Measurements from ENCODE around the gene HS3ST3B1. TPM values are rescaled to one million over a fixed set of nuclear protein-coding genes. Genes with fewer than 3 reads are reported as not detected.

Gene HS3ST3B1
- total and polyA plus RNA-seq, 9 donors = 3.2 to 9.9 (median 5.9) TPM

- no peak for TF ChIP-seq EP300 (IDR thresholded peaks at IDR 0.05)
- TF ChIP-seq, protein P1, sequence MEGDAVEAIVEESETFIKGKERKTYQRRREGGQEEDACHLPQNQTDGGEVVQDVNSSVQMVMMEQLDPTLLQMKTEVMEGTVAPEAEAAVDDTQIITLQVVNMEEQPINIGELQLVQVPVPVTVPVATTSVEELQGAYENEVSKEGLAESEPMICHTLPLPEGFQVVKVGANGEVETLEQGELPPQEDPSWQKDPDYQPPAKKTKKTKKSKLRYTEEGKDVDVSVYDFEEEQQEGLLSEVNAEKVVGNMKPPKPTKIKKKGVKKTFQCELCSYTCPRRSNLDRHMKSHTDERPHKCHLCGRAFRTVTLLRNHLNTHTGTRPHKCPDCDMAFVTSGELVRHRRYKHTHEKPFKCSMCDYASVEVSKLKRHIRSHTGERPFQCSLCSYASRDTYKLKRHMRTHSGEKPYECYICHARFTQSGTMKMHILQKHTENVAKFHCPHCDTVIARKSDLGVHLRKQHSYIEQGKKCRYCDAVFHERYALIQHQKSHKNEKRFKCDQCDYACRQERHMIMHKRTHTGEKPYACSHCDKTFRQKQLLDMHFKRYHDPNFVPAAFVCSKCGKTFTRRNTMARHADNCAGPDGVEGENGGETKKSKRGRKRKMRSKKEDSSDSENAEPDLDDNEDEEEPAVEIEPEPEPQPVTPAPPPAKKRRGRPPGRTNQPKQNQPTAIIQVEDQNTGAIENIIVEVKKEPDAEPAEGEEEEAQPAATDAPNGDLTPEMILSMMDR (IDR thresholded peaks at IDR 0.05) = no peak
- no peak for TF ChIP-seq POLR2A (IDR thresholded peaks at IDR 0.05)
- Histone ChIP-seq H3K27ac (no peak overlapping the region), H3K36me3 (no peaks in the 10 kb centered on the region), H3K4me1 (ENCODE audit: insufficient read depth) (no peaks in the 10 kb centered on the region), H3K4me3 (no peak overlapping the region), H3K9me3 (no peaks in the 10 kb centered on the region), H3K27me3 (no peaks in the 10 kb centered on the region)
- 56 to 80% (median 67%) methylated on average over 7 of the region's 7 CpGs for WGBS, 3 donors
- intact Hi-C loops (cut with DNase I) = no loop called here
- no peak for DNase-seq
Observed at GRCh38 chr17:14321476-14321949, 20.6 kb downstream of the HS3ST3B1 start.

DNA sequence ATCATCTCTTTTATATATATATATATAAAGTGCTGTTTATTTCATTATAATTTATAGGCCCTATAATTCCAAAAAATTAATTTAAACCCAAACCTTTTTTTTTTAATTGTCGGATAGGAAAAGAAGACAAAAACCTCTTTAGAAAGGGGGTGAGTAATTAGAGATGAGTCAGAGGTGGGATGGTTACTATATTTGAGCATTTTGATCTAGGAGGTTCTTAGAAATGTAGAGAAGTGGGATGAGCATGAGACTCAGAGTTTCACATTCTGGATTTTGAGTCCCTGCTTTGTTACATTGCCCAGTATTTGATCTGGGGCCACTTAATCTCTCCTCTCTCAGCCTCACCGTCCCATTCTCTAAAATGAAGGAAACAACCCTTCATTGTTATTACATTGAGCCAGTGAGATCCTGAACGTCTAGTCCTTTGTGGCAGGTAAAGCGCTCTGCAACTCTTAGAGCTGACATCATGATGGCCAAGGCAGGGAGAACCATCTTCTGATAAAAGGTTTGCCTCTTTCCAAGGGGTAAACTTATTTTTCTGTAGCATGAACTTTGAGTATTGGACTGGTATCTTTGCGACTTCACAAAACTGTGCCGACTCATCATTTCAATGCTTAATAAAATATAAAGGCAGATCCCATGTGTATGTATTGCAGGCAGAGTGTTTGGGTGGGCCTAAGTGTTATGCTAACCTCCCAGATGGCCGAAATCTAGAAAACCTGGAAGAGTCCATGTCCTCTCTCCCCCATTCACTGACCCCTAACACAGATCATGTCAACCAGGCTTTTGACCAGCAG is 21.3 kb downstream of the HS3ST3B1 start:
- no peak overlapping the region for H3K4me3 ChIP-seq
- no peak for DNase-seq
- H3K36me3 ChIP-seq = no peaks in the 10 kb centered on the region
- H3K4me1 ChIP-seq (ENCODE audit: insufficient read depth) = no peaks in the 10 kb centered on the region
- H3K9me3 ChIP-seq = no peaks in the 10 kb centered on the region
- H3K27me3 ChIP-seq = no peaks in the 10 kb centered on the region
- TF ChIP-seq EP300 (IDR thresholded peaks at IDR 0.05) (no peak), POLR2A (IDR thresholded peaks at IDR 0.05) (no peak)
- TF ChIP-seq, protein P1 (IDR thresholded peaks at IDR 0.05) = no peak
- no peak overlapping the region for H3K27ac ChIP-seq
- intact Hi-C loops (cut with DNase I) = no loop called here
- WGBS, 3 donors = 92 to 97% (median 96%) methylated on average over 7 of the region's 7 CpGs

DNA sequence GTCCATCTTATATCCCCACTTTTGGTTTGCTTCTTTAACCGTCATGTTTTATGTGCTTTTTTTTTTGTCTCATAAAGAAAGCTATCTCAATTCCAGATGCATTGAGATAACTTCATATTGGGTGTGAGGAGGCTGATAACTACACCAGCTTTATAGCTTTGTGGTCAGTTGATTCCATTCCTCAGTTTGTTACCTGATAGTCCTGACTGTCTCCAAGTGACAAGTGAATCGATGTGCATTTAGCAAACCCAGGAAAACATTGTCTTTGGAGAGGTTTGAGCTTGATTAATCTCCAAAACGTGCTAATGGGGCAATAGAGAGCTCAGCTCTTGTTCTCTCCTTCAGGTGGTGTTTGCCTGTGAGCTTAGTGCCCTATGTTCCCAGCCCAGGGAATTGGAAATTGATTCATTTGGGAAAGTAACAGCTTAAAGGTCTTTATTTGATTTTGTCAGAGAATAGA is 22.7 kb downstream of the HS3ST3B1 start:
- H3K27ac ChIP-seq = no peak overlapping the region
- no peaks in the 10 kb centered on the region for H3K36me3 ChIP-seq
- H3K4me3 ChIP-seq = no peak overlapping the region
- H3K27me3 ChIP-seq = no peaks in the 10 kb centered on the region
- intact Hi-C loops (cut with DNase I) = no loop called here
- no peak for TF ChIP-seq POLR2A (IDR thresholded peaks at IDR 0.05)
- TF ChIP-seq, protein P1 (IDR thresholded peaks at IDR 0.05) = no peak
- no peak for TF ChIP-seq EP300 (IDR thresholded peaks at IDR 0.05)
- WGBS, 3 donors = 60 to 73% (median 68%) methylated on average over 3 of the region's 3 CpGs
- no peaks in the 10 kb centered on the region for H3K4me1 ChIP-seq (ENCODE audit: insufficient read depth)
- DNase-seq = no peak
- no peaks in the 10 kb centered on the region for H3K9me3 ChIP-seq

DNA sequence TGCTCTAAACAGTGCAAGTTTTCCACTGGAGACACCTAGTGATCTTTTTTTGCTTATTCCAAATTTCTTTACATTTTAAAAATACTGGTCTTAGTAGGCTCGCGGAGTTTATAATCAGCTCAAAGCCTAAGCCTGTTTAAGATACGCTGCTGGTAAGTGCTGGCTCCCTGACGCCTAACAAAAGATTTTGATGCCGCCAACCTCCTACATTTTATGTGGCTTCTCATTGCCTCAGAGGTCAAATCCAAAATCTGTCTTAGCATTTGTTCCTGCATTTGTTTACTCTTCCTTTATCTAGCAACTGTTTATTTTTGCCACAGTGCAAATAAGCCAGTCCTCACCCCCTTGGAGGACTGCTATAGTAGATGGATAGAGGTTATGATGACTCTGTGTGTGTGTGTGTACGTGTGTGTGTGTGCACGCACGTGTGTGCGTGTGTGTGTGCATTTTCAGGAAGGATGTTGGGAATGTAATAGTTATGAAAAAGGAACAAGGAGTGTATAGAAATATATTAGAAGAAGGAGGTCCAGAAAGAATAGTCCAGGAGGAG is 24.8 kb downstream of the HS3ST3B1 start:
- Histone ChIP-seq H3K27me3 (no peaks in the 10 kb centered on the region), H3K4me3 (no peak overlapping the region), H3K4me1 (ENCODE audit: insufficient read depth) (peaks cover 4% of the 10 kb centered on the region), H3K9me3 (no peaks in the 10 kb centered on the region), H3K36me3 (no peaks in the 10 kb centered on the region), H3K27ac (no peak overlapping the region)
- 81 to 89% (median 82%) methylated on average over 9 of the region's 9 CpGs for WGBS, 3 donors
- TF ChIP-seq EP300 (IDR thresholded peaks at IDR 0.05) = no peak
- TF ChIP-seq, protein P1 (IDR thresholded peaks at IDR 0.05) = no peak
- no peak for TF ChIP-seq POLR2A (IDR thresholded peaks at IDR 0.05)
- intact Hi-C loops (cut with DNase I) = no loop called here
- no peak for DNase-seq

Measured in ovary (tissue), 9 donors.